Dedifferentiated amniotic fluid mesenchymal stem cell (primary cell): ENCODE measurements around the gene NKAIN1.
"Not testable (repeated sequence)": the region's sequence is repeated elsewhere in the genome, so short reads cannot be mapped to it uniquely, and the experiment has no call there.

ENCODE experiments used
- DNase-seq: peaks from one replicate; pipeline ENCODE4 v3.0.0-alpha.2; 2016; ENCODE audit errors: extremely low spot score

The NKAIN1 gene

GRCh38 chr1:31154000-31154631 lies 85.6 kb downstream of the NKAIN1 start:
- DNase-seq: no peak

- DNase-seq: no peak
These were observed 86.3 kb downstream of the NKAIN1 start for GRCh38 chr1:31153423-31153822.

GRCh38 chr1:31152181-31152795 lies 87.4 kb downstream of the NKAIN1 start:
- DNase-seq: peak; percentile 73

- no peak for DNase-seq
These were observed 88.3 kb downstream of the NKAIN1 start for GRCh38 chr1:31151402-31151801.

- DNase-seq: no peak
These were observed 91.3 kb downstream of the NKAIN1 start for GRCh38 chr1:31148409-31148808.

GRCh38 chr1:31145648-31146047 lies 94.0 kb downstream of the NKAIN1 start:
- no peak for DNase-seq

GRCh38 chr1:31144442-31144841 lies 95.2 kb downstream of the NKAIN1 start:
- no peak for DNase-seq

GRCh38 chr1:31143455-31143854 lies 96.2 kb downstream of the NKAIN1 start:
- no peak for DNase-seq

GRCh38 chr1:31142406-31142805 lies 97.3 kb downstream of the NKAIN1 start:
- no peak for DNase-seq

- DNase-seq: no peak
These were observed 99.4 kb downstream of the NKAIN1 start for GRCh38 chr1:31140299-31140698.

- DNase-seq: not testable (repeated sequence)
These were observed 100.7 kb downstream of the NKAIN1 start for GRCh38 chr1:31138797-31139521.

GRCh38 chr1:31137873-31138272 lies 101.8 kb downstream of the NKAIN1 start:
- not testable (repeated sequence) for DNase-seq

- DNase-seq: no peak
These were observed 103.6 kb downstream of the NKAIN1 start for GRCh38 chr1:31135973-31136600.

- DNase-seq: no peak
These were observed 106.3 kb downstream of the NKAIN1 start for GRCh38 chr1:31133368-31133767.
